ENCODE data around the gene PSMA8.

DNA sequence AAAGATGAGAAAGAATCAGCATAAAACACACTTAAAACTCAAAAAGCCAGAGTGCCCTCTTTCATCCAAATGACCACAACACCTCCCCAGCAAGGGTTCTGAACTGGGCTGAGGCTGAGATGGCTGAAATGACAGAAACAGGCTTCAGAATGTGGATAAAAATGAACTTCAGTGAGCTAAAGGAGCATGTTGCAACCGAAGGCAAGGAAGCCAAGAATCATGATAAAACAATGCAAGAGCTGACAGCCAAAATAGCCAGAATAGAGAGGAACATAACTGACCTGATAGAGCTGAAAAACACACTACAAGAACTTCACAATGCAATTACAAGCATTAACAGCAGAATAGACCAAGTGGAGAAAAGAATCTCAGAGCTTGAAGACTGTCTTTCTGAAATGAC is 12.2 kb upstream of the PSMA8 start:
- no peak for TF ChIP-seq POLR2AphosphoS5 (IDR thresholded peaks at IDR 0.05)
- TF ChIP-seq POLR2A (IDR thresholded peaks at IDR 0.05), result no peak
- no peak for TF ChIP-seq EP300 (IDR thresholded peaks at IDR 0.05)
- TF ChIP-seq CTCF (IDR thresholded peaks at IDR 0.05), result no peak
